Stomach (tissue), 4 donors: ENCODE measurements around the gene PRODH2.

Source experiments
- EP300 ChIP-seq: sonication (generic); formaldehyde crosslinking; IDR thresholded peaks from one replicate; pipeline ENCODE4 v1.6.1; 2017; ENCODE audit warnings: antibody characterized with exemption
- POLR2A ChIP-seq, 4 donors: fragments of 450-650 bp; IDR thresholded peaks; one replicate each; pipeline ENCODE4 v1.6.1; 2016; ENCODE audit warnings: antibody characterized with exemption in 4 of 4, control low read depth in 2 of 4, mild to moderate bottlenecking in 1 of 4, moderate library complexity in 1 of 4
- POLR2AphosphoS5 ChIP-seq, 3 donors: sonication (generic); formaldehyde crosslinking; IDR thresholded peaks; one replicate each; pipeline ENCODE4 v1.6.1; 2016; ENCODE audit warnings: antibody characterized with exemption in 3 of 3
- TF ChIP-seq, protein P1 (sequence below), 7 experiments: fragments of 450-650 bp in 4 of 7; fragments of 200-600 bp in 3 of 7; sonication (generic) in 3 of 7; IDR thresholded peaks; one replicate each; pipeline ENCODE4 v1.5.1; 2016 to 2019; ENCODE audit warnings: antibody characterized with exemption in 7 of 7, control low read depth in 2 of 7, mild to moderate bottlenecking in 1 of 7

DNA sequence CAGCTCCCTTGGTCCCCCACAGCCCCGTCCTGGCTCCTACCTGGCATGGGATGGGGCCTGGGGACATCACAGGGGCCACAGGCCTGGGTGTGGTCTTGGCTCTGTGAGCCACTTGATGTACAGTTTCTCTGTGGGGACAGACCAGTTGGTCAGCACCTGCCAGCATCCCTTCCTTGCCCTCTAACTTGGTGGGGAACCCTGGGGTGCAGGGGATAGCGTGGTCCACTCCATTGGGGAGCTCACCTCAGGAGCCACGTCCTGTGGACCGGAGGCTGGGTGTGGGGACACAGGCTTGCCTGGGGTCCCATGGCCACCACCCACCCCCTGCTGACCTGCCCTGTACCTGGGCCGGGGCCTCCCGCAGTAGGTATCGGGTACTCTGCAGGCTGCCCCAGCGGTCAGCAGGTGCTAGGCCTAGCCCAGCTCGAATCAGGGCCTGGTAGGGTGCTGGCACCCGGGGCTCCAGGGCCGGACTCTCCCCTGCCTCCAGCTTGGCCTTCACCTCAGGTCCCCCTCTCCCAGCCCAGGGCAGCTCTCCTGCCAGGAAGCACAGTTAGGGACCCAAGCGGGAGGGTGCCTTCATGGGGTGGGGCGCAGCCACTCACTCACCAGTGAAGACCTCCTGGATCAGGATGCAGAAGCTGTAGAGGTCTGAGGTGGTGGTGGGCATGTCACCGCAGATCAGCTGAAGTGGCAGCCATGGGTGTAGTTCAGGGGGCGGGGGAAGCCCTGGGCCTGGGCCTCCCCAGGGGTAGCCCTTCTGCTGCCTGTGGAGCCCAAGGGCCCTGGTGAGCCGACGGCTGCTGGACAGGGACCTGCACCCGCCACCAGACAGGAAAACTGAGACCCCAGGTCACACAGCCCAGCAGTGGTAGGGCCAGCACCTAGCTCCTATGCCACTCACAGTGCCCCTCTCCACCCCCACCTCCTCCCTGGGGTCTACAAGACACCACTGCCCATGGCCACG, 22.4 kb downstream of the PRODH2 start:
- TF ChIP-seq, protein P1, sequence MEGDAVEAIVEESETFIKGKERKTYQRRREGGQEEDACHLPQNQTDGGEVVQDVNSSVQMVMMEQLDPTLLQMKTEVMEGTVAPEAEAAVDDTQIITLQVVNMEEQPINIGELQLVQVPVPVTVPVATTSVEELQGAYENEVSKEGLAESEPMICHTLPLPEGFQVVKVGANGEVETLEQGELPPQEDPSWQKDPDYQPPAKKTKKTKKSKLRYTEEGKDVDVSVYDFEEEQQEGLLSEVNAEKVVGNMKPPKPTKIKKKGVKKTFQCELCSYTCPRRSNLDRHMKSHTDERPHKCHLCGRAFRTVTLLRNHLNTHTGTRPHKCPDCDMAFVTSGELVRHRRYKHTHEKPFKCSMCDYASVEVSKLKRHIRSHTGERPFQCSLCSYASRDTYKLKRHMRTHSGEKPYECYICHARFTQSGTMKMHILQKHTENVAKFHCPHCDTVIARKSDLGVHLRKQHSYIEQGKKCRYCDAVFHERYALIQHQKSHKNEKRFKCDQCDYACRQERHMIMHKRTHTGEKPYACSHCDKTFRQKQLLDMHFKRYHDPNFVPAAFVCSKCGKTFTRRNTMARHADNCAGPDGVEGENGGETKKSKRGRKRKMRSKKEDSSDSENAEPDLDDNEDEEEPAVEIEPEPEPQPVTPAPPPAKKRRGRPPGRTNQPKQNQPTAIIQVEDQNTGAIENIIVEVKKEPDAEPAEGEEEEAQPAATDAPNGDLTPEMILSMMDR (IDR thresholded peaks at IDR 0.05) = no peak
- TF ChIP-seq POLR2A (IDR thresholded peaks at IDR 0.05) = no peak
- no peak for TF ChIP-seq POLR2AphosphoS5 (IDR thresholded peaks at IDR 0.05)
- TF ChIP-seq EP300 = no peak
